Effector memory CD8-positive, alpha-beta T cell (primary cell): Measurements from ENCODE around the gene ZNF428.

Experiments used
- ATAC-seq: fragments of 150-1000 bp; cut with Tn5 transposase; replicated peaks from 2 replicates; pipeline ENCODE4 v1.10.0; 2021; ENCODE audit warnings: mild to moderate bottlenecking, moderate library complexity
- DNase-seq, 3 experiments: peaks; one replicate each; pipeline ENCODE4 v3.0.0; 2021
- H3K27ac Mint-ChIP-seq, 2 donors: one replicate each; pipeline ENCODE4 v1.8.0; 2022; ENCODE audit warnings: mild to moderate bottlenecking in 2 of 2, mixed read lengths in 2 of 2, moderate library complexity in 2 of 2
- H3K27me3 Mint-ChIP-seq, 2 donors: one replicate each; pipeline ENCODE4 v1.8.0; 2022; ENCODE audit warnings: mixed read lengths in 2 of 2
- H3K36me3 Mint-ChIP-seq: one replicate; pipeline ENCODE4 v1.8.0; 2022; ENCODE audit warnings: mild to moderate bottlenecking, moderate library complexity, mixed read lengths; ENCODE audit not compliant: insufficient read depth
- H3K4me1 Mint-ChIP-seq, 2 donors: one replicate each; pipeline ENCODE4 v1.8.0; 2022; ENCODE audit warnings: low read depth in 2 of 2, mixed read lengths in 2 of 2
- H3K4me3 Mint-ChIP-seq, 2 donors: one replicate each; pipeline ENCODE4 v1.8.0; 2022; ENCODE audit warnings: mild to moderate bottlenecking in 2 of 2, mixed read lengths in 2 of 2, moderate library complexity in 2 of 2
- H3K9me3 Mint-ChIP-seq, 2 donors: one replicate each; pipeline ENCODE4 v1.8.0; 2022; ENCODE audit warnings: mixed read lengths in 2 of 2

The ZNF428 gene

DNA sequence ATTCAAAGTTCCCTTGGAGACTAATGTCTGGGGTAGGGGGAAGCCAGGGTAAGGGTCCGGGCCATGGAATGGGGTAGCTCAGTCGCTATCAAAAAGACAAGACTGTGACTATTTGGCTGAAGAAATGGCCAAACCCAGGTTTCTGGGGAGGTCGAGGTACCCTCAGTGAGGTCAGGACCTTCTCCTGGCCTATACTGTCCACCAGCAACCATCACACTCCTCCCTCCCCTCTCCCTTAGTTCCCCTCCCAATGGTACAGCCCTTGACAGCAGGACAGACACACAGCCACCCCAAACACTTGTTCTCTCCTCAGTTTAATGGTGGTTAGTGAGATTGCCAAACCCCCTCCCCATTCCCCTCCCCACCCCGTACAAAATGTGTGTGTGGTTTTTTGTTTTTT is 2.6 kb upstream of the ZNF428 start:
- Mint-ChIP-seq H3K4me3 (no peak overlapping the region), H3K27me3 (peaks cover 9 to 10% of the 10 kb centered on the region in 2 donors), H3K27ac (no peak overlapping the region), H3K36me3 (peaks cover 4% of the 10 kb centered on the region), H3K4me1 (peaks cover 20 to 22% of the 10 kb centered on the region in 2 donors), H3K9me3 (no peaks in the 10 kb centered on the region)
- DNase-seq (no peak), ATAC-seq (no peak)

DNA sequence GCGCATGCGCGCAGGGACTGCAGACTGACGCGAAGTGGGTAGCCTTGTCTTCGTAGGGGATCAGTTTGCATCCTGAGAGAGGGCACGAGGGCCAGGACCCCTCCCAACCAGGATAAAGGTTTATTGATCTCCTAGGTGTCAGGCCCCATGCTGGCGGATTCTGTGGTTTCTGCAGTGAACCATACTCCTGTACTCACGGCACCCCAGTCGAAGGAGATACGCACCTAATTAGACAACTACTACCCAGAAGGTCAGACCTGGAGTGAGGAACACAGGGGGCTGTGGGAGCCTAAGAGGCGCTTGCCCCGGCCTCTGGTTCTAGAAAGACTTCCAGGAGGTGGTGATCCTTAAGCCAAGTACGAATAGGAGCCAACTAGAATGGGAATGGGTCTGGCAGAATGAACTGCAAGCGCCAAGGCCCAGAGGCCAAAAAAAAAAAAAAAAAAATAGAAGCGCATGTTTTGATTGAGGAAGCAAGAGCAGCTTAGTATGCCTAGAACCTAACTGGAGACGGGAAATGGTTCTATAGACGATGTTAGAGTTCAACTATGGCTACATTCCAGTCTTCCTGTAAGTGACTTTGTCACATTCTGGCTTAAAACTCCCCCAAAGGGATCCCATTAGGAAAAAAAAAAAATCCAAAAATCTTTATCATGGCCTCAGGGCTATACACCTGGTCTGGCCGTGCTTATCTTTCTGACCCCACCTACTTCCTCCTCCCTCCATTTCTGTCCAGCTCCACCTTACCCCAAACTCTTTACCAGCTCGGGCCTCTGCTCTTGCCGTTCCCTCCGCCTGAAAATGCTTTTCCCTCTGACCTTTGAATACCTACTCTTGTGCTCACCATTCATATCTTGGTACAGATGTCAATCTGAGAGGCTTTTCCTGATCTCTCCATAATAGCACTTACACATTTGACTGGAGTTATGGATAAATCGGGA is 902 bp upstream of the ZNF428 start:
- Mint-ChIP-seq H3K27ac (peak overlapping the region; percentile 94 to 95), H3K27me3 (no peaks in the 10 kb centered on the region), H3K4me3 (peak overlapping the region; percentile 98), H3K4me1 (peaks cover 20 to 26% of the 10 kb centered on the region in 2 donors), H3K36me3 (peaks cover 4% of the 10 kb centered on the region), H3K9me3 (no peaks in the 10 kb centered on the region)
- peak in 2 of 3 experiments; percentile 73 for DNase-seq
- ATAC-seq = no peak

DNA sequence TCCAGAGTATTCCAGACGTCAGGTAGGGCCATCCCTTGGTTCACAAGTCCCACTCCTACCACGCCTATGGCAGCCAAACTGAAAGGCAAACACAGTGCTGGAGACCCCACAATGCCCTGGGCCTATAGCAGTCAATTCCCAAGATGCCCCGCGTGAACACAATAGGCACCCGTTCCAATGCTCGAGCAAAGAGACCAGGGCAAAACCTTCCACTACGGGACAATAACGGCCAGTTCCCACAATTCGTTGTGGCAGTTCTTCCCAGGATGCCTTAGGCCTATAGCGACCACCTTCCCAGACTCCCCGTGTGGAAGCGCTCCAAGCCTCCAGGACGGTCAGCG is 538 bp downstream of the ZNF428 start:
- no peaks in the 10 kb centered on the region for H3K9me3 Mint-ChIP-seq
- H3K27ac Mint-ChIP-seq = peak overlapping the region; percentile 94 to 95
- H3K36me3 Mint-ChIP-seq = peaks cover 1% of the 10 kb centered on the region
- H3K27me3 Mint-ChIP-seq = no peaks in the 10 kb centered on the region
- H3K4me1 Mint-ChIP-seq = peaks cover 28 to 30% of the 10 kb centered on the region in 2 donors
- DNase-seq (peak in 1 of 3 experiments; percentile 14), ATAC-seq (peak; percentile 21)
- H3K4me3 Mint-ChIP-seq = peak overlapping the region; percentile 98

DNA sequence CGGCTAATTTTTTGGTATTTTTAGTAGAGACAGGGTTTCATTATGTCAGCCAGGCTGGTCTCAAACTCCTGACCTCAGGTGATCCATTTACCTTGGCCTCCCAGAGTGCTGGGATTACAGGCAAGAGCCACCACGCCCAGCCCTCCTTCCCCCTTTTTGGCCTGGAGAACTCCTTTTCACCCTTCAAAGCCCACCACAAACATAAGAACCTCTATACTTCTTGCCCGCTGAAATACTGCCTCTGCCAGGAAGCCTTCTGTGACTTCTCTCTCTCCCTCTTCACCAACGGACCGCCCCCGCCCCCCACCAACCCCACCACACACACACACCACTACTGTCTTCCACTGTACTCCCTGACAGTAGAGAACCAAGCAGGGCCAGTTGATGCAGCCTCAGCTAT is 2.5 kb downstream of the ZNF428 start:
- no peaks in the 10 kb centered on the region for H3K27me3 Mint-ChIP-seq
- no peak overlapping the region for H3K4me3 Mint-ChIP-seq
- ATAC-seq = no peak
- peaks cover 12% of the 10 kb centered on the region for H3K36me3 Mint-ChIP-seq
- no peaks in the 10 kb centered on the region for H3K9me3 Mint-ChIP-seq
- peak overlapping the region in 1 of 2 donors; percentile 70 for H3K27ac Mint-ChIP-seq
- H3K4me1 Mint-ChIP-seq = peaks cover 34 to 38% of the 10 kb centered on the region in 2 donors
- no peak for DNase-seq

DNA sequence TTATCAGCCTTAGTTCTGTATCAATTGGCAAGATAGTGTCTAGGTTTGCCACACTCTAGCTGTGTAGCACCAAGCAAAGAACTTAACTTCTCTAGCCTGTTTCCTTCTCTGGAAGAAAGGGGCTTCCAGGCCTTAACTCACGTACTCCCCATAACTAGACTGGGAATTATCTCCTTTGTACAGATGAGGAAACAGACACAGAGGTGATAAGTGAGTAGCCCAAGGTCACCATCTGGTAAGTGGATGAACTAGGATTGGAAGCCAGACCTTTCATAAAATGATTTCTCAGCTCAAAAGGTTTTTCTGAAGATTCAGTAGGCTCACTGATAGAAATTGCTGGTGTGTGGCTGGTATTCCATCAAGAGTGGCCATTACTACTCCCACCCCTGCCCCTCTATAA is 3.1 kb downstream of the ZNF428 start:
- Mint-ChIP-seq H3K27ac (peak overlapping the region in 1 of 2 donors; percentile 70), H3K4me3 (no peak overlapping the region), H3K4me1 (peaks cover 36 to 43% of the 10 kb centered on the region in 2 donors), H3K27me3 (no peaks in the 10 kb centered on the region), H3K36me3 (peaks cover 12% of the 10 kb centered on the region), H3K9me3 (no peaks in the 10 kb centered on the region)
- ATAC-seq = no peak
- DNase-seq = no peak

DNA sequence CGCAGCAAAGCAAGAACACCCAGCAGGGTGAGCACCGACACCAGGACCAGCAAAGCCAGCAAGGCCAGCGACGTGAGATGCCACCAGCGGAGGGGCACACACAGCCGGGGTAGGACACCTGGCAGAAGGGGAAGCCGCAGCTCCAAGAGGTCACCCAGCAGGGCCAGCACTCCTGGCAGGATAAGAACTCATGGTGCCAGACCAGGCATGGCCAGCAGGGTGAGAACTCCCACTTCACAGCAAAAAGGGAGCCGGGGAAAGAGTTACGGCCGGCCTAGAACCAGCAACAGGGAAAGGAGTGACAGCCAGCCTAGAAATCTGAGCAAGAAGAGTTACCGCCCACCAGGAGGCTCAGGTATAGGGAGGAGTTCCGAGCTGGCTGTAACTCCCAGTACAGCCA is 7.1 kb downstream of the ZNF428 start:
- Mint-ChIP-seq H3K27ac (peak overlapping the region; percentile 76 to 86), H3K27me3 (no peaks in the 10 kb centered on the region)

DNA sequence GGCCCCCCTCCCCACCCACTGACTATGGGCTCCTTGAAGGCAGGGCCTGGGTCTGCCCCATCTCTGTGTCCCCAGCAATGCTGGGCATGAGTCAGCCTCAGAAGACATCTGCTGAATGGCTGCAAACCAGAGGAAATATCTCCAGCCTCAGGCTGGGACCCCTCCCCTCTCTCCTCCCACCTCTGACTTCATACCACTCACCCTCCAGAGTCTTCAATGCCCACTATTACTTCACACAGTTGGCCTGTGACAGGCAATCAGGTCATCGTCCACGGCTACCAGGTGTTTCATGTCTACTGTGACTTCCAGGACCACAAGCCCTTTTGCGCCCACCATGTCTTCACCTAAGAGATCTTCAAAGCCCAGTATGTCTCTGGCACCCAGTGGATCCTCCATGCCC is 7.6 kb downstream of the ZNF428 start, which contains the start of gene SRRM5:
Gene SRRM5 (plus strand): TSS at position 301 of the 400 bp plus-strand sequence. CDS start 34 bp downstream, at position 335.
- Mint-ChIP-seq H3K36me3 (peaks cover 18% of the 10 kb centered on the region), H3K27ac (peak within 1 kb of the TSS; percentile 76 to 86), H3K9me3 (no peaks in the 10 kb centered on the region)

More for the DNA sequence above, 7.1 kb downstream of the ZNF428 start:
- no peaks in the 10 kb centered on the region for H3K9me3 Mint-ChIP-seq
- ATAC-seq (no peak), DNase-seq (no peak)
- H3K4me3 Mint-ChIP-seq = no peak overlapping the region
- H3K36me3 Mint-ChIP-seq = peaks cover 18% of the 10 kb centered on the region
- H3K4me1 Mint-ChIP-seq = peaks cover 19 to 30% of the 10 kb centered on the region in 2 donors

DNA sequence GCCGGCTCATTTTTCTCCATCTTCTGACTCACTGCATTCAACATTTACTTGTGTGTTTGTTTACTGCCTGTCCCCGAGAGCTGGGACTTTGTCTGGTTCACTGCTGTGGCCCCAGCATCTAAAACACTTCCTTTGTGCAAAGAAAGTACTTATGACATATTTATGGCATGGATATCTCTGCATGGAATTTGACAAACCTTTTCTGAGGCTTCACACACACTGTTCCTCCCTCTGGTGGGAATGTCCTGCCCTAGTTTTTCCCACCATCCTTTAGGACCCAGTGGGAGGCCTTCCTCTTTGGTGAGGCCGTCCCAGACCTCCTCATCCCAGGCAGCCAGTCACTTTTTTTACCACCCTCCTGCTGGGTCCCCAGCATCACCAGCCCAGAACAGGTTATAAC is 8.9 kb downstream of the ZNF428 start:
- DNase-seq = no peak
- H3K9me3 Mint-ChIP-seq = no peaks in the 10 kb centered on the region
- peaks cover 16 to 31% of the 10 kb centered on the region in 2 donors for H3K4me1 Mint-ChIP-seq
- no peak overlapping the region for H3K4me3 Mint-ChIP-seq
- H3K27me3 Mint-ChIP-seq = no peaks in the 10 kb centered on the region
- H3K27ac Mint-ChIP-seq = peak overlapping the region in 1 of 2 donors; percentile 86
- ATAC-seq = no peak
- H3K36me3 Mint-ChIP-seq = peaks cover 19% of the 10 kb centered on the region

More for the DNA sequence above, 7.6 kb downstream of the ZNF428 start, which contains the start of gene SRRM5:
- DNase-seq = no peak
- no peak for ATAC-seq
- Mint-ChIP-seq H3K4me1 (peaks cover 19 to 35% of the 10 kb centered on the region in 2 donors), H3K4me3 (no peak within 1 kb of the TSS), H3K27me3 (no peaks in the 10 kb centered on the region)

DNA sequence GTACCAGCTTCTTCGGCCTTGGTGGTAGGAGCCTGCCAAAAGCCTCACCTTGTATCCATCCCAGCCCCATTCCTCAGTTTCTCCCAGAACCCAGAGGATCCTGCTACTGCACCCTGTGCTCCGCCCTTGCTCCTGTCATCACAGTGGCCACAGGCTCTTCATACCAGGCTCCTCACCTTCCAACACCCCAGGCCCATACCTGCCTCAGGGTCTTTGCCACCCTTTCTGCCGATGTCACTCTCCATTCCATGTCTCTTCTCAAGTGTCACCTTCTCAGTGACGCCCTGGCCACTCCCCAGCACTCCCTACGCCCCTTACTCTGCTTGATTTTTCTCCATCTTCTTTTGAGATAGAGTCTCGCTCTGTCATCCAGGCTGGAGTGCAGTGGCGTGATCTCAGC is 9.6 kb downstream of the ZNF428 start:
- no peak for DNase-seq
- H3K4me3 Mint-ChIP-seq = no peak overlapping the region
- H3K27ac Mint-ChIP-seq = peak overlapping the region in 1 of 2 donors; percentile 86

DNA sequence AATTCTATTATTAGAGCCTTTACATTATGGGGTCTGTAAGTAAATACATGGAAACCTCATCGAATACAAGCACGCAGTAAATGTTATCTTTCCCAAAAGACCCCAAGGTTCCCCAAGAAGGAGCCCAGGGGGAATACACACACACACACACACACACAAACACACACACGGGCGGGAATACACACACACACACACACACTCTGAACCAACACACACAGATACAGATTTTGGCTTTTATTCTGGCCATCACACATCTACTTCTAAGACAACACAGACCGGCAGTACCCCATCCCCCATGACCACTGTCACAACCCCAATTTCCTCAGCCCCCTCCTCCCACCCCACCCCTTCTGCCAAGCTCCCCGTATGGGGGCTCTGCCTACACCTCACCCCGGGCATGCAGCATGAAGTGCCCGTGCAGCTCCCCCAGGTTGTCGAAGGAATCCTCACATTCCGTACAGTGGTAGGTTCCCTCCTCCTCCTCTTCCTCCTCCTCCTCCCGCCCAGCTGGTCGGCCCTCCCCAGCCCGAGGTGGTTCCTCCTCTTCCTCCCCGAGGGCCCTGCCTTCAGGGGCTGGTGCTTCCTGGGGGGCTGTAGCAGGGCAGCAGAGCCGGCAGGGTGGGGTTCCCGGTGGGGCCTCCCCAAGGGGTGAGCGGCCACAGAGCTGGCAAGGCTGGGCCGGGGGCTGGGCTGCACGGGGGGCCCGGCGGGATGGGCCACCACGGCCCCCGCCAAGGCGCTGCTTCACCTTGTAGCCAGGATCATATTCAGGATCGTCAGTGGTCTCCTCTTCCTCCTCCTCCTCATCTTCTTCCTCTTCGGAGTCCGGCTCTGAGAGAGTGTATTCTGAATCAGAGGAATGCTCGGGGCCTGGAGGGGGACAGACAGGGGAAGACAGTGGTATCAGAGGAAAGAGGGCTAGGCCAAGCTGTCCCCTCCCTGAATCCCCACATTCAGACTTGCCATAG is 11.9 kb downstream of the ZNF428 start:
- DNase-seq (no peak), ATAC-seq (no peak)
- H3K27me3 Mint-ChIP-seq = no peaks in the 10 kb centered on the region
- peak overlapping the region in 1 of 2 donors; percentile 81 for H3K27ac Mint-ChIP-seq
- H3K9me3 Mint-ChIP-seq = no peaks in the 10 kb centered on the region
- peaks cover 16% of the 10 kb centered on the region for H3K36me3 Mint-ChIP-seq
- no peak overlapping the region for H3K4me3 Mint-ChIP-seq
- peaks cover 4 to 23% of the 10 kb centered on the region in 2 donors for H3K4me1 Mint-ChIP-seq

More for the DNA sequence above, 9.6 kb downstream of the ZNF428 start:
- no peaks in the 10 kb centered on the region for H3K9me3 Mint-ChIP-seq
- H3K27me3 Mint-ChIP-seq = no peaks in the 10 kb centered on the region
- no peak for ATAC-seq
- H3K36me3 Mint-ChIP-seq = peaks cover 25% of the 10 kb centered on the region
- peaks cover 15 to 30% of the 10 kb centered on the region in 2 donors for H3K4me1 Mint-ChIP-seq

DNA sequence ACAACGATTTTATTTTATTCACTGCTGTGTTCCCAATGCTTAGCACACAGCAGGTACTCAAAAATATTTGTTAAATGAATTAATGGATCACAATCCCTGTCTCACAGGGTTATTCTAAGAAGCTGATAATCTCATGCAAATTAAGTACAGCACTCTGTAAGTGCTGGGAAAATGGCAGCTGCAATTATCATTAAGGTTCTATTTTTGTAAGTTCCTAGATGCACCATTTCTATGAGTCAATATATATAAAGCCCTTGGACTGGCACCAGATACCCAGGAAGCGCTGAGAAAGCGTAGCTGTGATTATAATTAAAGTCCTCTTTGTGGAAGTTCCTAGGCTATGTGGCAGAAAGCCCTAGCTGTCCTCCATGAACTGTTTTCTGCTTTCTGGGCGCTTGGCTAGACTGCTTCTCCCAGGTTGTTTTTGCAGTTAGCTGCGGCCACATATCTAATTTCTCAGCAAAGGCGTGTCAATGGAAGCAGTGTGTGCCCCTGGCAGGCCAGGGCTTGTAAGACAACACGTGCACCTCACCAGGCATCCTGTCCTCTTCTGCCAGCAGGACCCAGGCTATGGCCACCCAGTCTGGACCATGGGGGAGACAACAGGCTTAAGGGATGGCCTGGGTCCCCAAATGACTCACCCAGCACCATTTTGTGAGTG is 12.7 kb downstream of the ZNF428 start:
- DNase-seq (no peak), ATAC-seq (no peak)
- Mint-ChIP-seq H3K9me3 (no peaks in the 10 kb centered on the region), H3K4me1 (peaks cover under 1 to 18% of the 10 kb centered on the region in 2 donors), H3K27me3 (no peaks in the 10 kb centered on the region), H3K27ac (peak overlapping the region in 1 of 2 donors; percentile 81), H3K36me3 (peaks cover 20% of the 10 kb centered on the region), H3K4me3 (no peak overlapping the region)

DNA sequence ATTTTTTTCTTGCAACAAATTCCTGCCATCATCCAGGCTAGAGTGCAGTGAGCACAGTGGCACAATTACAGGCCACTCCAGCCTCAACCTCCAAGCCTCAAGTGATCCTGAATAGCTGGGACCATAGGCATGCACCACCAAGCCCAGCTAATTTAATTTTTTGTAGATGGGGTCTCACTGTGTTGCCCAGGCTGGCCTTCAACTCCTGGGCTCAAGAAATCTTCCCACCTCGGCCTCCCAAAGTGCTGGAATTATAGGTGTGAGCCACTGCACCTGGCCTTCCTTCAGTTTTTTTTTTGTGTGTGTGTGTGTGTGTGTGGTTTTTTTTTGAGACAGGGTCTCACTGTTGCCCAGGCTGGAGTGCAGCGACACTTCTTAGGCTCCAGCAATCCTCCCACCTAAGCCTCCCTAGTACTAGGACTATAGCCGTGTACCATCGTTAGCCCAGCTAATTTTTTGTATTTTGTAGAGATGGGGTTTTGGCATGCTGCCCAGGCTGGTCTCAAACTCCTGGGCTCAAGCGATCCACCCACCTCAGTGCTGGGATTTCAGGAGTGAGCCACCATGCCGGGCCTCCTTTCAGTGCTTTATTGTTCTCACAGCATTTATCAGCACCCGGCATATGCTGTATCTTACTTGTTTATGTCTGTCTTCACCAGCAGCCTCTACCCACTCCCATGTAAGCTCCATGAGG is 13.4 kb downstream of the ZNF428 start:
- Mint-ChIP-seq H3K9me3 (no peaks in the 10 kb centered on the region), H3K36me3 (peaks cover 22% of the 10 kb centered on the region), H3K4me3 (no peak overlapping the region), H3K4me1 (peaks cover 0 to 16% of the 10 kb centered on the region in 2 donors), H3K27me3 (no peaks in the 10 kb centered on the region), H3K27ac (peak overlapping the region in 1 of 2 donors; percentile 41)
- ATAC-seq (no peak), DNase-seq (no peak)
